Stimulated activated CD4-positive, alpha-beta T cell treated with anti-CD3 and anti-CD28 coated beads, Interleukin-4, amount 100 ng/mL, for 4 hours (primary cell): ENCODE measurements around the gene YPEL1.
"Not testable (repeated sequence)": the region's sequence is repeated elsewhere in the genome, so short reads cannot be mapped to it uniquely, and the experiment has no call there.

ENCODE experiments used
- DNase-seq, 2 experiments: peaks; one replicate each; pipeline ENCODE4 v3.0.0-alpha.2; 2020

The YPEL1 gene

DNA sequence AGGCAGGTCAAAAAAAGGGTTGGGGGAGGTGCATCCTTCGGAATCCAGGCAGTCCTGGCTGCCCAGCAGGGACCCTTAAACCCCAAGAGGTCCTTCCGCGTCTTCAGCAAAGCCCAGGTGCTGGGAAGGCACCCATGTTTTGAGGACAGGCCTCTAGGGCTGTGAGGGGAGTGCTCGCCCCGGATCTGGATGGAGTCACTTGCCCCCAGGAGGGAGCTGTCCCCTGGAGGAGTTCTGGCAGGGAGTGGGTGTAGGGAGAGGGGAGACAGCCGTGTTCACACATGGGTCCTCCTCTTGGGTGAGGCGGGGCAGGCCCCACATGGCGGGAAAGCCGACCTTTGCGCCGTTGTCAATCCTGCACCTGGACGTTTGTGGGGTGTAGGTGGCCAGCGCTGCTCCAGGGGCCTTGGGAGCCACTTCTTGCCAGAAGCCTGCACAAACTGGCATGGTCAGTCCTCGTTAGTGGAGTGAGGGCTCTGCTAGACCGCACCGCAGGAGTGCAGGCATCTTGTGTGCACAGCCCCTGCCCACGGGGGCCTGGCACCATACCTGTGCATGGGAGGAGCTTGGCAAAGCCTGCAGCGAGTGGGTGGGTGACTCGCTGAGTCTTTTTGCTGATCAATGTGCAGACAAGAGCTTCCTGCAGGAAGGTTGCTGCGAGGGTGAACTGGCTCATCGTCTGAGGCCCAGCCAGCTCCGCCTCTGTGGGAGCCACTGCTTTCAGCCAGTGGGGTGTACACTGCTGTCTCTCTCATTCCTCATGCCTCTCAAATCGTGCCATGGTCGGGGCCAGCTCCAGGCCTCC, 53.8 kb downstream of the YPEL1 start:
- DNase-seq = peak in 1 of 2 experiments; percentile 26

DNA sequence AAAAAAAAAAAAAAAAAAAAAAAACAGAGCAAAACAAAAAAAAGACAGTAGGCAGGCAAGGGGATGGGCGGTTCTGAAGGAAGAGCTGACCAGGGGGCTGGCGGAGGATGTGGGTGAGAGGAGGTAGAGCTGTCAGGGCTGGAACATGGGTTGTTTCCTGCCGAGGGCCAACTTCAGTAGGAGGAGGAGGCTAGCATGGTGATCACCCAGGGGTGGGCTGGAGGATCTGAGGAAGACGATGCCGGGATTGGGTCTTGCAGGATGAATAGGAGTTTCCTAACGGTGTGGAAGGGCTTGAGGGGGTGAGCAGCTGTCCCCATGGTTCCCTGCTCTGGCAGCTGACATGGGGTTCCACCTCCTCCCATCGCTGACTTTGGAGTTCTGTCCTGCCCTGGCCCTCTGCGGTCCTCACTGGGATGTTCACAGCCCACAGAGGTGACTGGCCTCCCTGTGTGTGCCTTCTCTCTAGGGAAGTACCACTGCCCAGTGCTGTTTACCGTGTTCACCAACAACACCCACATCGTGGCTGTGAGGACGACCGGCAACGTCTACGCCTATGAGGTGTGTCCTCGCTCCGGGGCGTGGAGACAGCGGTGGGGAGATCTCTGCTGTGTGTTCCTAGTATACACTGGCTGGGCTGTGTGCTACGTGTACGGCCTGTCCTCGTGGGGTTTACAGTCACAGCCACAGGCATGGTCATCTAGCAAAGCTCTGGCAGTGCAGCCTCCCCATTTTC, 54.6 kb downstream of the YPEL1 start:
- DNase-seq = no peak

DNA sequence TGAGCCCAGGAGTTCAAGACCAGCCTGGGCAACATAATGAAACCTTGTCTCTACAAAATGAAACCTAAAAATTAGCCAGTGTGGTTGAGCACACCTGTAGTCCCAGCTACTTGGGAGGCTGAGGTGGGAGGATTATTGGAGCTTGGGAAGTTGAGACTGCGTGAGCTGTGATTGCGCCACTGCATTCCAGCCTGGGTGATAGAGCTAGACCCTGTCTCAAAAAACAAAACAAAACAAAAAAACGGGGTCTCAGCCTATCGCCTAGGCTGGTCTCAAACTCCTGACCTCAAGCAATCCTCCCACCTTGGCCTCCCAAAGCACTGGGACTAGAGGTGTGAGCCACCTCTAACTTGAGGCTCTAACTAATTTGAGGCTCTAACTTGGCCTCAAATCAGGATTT, 56.2 kb downstream of the YPEL1 start:
- no peak for DNase-seq

- not testable (repeated sequence) for DNase-seq
These were observed 56.8 kb downstream of the YPEL1 start for GRCh38 chr22:21678842-21679241.

DNA sequence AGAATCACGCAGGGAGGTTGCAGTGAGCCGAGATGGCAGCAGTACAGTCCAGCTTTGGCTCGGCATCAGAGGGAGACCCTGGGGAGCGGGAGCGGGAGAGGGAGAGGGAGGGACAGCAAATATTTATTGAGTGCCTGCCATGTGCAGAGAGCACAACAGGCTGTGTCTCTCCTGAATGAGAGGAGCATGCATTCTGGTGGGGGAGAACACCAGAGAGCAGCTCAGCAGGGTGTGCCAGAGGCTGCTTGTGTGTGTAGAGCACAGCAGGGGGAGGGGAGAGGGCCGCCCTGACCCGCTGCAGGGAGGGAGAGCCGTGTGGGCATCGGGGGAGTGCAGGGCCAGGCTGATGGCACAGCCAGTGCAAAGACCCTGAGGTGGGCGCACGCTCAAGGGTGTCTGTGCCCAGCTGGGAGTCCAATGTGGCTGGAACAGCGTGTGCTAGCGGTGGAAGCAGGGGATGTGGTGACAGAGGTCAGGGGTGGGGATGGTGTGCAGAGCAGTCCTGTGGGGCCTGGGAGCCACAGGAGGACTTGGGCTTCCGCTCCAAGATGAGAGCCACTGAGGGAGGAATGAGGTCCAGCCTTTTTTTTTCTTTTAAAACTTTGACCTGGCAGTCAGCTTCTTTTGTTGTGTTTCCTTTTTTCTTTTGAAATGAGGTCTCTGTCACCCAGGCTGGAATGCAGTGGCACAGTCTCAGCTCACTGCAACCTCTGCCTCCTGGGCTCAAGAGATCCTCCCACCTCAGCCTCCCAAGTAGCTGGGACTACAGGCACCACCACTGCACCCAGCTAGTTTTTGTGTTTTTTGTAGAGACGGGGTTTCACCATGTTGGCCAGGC, 57.8 kb downstream of the YPEL1 start:
- no peak for DNase-seq

DNA sequence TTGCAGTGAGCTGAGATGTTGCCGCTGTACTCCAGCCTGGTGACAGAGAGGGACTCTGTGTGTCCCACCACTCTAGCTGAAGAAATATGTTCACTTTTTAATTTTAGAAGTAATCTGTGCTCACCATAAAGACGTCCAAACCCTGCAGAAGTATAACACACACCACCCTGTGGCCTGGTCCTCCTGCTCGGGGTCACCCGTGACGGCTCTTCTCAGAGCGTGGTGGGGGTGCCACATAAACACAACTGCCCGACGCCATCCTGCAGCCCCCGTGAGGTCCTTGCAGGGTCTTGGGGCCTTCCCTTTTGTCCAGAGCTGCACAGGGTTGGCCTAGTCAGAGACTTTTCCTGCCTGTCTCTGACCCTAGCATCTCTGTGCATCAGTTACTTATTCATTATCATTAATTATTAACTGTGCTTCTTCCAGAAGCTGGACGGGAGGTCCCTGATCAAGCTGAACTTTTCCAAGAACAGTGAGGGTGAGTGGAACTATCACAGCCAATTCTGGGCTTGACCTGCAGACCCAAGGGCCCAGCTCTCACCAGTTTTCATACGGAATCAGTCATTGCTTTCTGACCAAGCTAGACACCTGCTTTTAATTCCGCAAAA, 60.9 kb downstream of the YPEL1 start:
- no peak for DNase-seq

GRCh38 chr22:21673534-21674321, 61.9 kb downstream of the YPEL1 start:
- DNase-seq = no peak

- no peak for DNase-seq
These were observed 63.4 kb downstream of the YPEL1 start for GRCh38 chr22:21672107-21672629.

DNA sequence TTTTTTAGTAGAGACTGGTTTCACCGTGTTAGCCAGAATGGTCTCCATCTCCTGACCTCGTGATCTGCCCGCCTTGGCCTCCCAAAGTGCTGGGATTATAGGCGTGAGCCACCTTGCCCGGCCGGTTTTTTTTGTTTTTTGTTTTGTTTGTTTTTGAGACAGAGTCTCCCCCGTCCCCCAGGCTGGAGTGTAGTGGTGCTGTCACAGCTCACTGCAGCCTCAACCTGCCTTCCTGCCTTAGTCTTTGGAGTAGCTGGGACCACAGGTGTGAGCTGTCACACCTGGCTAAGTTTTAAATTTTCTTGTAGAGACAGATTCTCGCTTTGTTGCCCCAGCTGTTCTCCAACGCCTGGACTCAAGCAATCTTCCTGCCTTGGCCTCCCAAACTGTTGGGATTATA, 66.6 kb downstream of the YPEL1 start:
- DNase-seq = no peak

DNA sequence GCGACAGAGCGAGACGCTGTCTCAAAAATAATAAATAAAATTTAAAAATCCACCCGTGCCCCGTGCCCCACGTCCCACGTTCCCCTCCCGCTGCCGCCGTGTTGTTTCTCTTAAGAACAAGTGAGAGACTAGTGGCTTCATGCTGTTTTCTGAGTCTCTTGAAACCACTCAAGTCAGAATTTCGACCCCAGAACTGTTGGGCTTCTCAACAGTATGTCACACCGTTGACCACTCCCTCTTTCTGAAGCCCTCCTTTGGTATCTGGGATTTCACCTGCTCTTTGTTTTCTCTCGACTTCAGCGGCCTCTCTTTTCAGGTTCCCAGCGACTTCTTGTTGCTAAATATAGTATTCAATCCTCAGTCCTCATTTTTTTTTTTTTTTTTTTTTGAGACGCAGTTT, 68.8 kb downstream of the YPEL1 start:
- DNase-seq = no peak

- no peak for DNase-seq
These were observed 70.3 kb downstream of the YPEL1 start for GRCh38 chr22:21665047-21665851.

- DNase-seq = no peak
These were observed 71.9 kb downstream of the YPEL1 start for GRCh38 chr22:21663738-21664137.

GRCh38 chr22:21661991-21662390, 73.6 kb downstream of the YPEL1 start:
- no peak for DNase-seq

DNA sequence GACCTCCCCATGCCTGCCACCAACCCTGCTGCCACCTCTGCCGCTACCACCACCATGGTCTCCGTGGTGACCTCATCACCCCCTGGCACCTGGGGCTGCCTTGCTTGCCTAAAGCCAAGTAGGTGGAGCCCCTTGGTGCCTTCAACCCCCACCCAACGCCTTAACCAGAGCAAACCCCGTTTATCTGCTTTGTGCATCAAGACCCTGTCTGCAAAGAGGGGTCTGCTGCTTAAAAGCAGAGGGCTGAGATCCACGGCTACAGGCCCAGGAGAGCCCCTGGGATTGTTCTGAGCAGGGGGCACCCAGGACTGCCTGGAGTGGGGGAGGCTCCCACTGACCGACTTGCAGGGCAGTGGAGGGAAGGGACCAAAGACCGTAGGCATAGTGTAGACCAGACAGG, 74.7 kb downstream of the YPEL1 start:
- DNase-seq = no peak

DNA sequence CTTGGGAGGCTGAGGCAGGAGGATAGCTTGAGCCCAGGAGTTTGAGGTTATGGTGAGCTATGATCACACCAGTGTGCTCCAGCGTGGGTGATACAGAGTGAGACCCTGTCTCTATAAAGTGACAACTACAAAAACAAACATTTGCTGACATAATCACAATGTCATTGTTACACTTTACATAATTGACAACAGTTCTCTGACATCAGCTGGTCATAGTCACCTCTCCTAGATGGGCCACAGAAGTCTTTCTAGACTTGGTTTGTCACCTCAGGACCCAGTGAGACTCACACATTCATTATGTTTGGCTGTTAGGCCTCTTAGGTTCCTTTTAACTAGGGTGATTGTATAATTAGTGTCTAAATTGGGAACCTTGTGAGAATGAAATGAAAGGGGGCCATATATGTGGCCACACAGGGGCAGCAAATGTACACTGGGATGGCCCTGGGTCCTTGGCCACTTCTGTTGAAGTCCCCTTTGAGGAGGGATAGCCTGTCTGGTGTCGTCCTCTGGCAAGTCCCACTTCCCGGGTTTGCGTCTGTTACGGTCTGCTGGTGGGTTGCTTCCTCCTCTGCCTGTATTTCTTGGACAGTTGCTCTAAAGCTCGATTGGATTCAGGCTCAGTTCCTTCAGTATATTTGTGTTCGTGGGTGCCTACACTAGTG, 75.6 kb downstream of the YPEL1 start:
- DNase-seq = no peak

DNA sequence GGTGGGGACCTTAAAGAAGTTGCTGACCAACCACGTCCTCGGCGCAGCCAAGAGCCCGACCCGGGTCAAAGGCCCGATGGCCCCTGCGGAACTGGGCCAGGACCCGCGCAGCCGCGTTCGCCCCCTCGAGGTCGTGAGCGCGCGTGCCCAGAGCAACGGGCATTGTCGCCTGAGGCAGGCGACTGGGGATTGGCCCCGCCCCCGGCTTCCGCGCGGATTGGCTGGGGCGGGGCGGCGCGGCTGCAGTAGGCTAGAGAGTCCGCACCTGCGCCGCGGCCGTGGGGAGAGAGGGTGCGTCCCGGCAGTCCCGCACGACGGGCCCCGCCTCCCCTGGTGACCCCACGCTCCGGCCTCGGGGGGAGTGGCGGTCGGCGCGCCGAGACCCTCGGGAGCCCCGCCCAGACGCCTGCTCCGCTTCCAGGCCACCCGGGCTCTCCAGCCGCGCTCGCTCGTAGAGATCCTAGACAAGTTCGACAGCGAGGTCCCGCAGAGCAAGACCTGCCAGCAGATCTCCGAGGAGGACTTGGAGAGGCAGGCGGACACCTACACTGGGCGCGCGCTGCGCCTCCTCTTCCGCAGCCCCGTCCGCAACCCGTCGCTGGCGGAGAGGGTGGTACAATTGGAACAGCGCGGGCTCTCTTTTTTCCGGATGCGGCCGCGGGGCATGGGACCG, 78.1 kb downstream of the YPEL1 start:
- DNase-seq = peak; percentile 68 to 83

DNA sequence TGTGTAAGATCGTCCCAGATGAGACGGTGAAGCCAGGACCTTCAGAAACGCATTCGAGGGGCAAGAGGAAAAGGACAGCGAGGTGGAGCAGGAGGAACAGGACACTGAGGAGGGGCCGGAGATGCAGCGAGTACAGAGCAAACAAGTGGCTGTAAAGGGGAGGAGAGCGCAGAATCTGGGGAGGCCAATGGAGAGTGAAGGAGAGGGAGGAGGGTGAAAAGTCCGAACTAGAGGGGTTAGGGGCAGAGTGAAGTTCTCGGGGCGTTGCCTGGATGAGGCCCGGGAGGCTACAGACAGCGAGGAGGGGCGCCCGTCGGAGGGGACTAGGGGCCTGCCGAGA, 78.6 kb downstream of the YPEL1 start:
- DNase-seq = no peak

DNA sequence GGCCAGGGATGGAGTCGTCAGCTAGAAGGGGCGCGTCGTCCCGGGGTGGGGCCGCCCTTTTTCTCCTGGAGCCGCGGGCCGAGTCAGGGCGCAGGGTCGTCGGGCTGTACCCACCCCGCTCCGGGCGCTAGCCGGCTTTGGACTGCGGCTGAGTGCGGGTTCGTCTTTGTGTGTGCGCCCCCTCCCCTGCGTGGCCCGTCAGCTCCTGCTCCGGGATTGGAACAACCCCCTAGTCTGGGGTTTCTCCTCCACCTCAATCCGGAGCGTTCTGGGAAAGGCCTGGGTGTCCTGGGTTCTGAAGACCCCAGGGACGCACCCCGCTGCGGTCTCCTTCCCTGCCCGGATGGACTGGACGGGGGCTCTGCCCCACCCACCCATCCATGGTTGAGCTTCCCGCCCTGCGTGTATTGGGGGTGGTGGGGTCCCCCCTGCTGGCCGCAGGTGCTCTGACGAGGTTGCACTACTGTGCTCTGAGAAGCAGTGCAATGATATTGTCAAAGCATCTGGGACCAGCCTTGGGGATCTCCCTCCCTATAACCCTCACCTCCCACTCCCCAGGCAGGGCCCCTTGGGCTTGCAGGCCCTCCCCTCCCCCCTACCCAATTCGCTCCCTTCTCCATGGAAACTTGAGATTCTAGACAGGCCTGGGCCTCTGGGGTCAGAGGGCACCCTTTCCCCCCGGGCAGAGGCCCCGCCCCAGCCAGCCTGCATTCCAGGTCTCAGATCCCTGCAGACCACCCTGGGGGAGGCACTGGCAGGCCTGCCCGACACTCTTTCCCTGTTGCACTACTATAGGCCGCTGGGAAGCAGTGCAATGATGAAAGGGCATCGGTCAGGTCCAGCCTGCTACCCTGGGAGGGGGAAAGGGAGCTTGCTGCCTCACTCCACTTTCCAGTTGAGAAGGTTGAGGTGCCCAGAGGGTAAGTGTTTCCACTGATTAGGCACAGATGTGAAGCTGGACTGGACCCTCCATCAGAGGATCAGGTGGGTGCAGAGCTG, 82.7 kb downstream of the YPEL1 start:
- no peak for DNase-seq
